SJSA1 (cell line): Measurements from ENCODE around the gene B3GALNT2. TPM values are rescaled to one million over a fixed set of nuclear protein-coding genes. Genes with fewer than 3 reads are reported as not detected.

Source experiments
- DNase-seq, 2 experiments: peaks; one replicate each; pipeline ENCODE4 v3.0.0-alpha.2; 2015 to 2020; ENCODE audit warnings: low spot score in 2 of 2, low read depth in 1 of 2
- H3K27ac ChIP-seq: fragments of 250-450 bp; sonication (Bioruptor Pico); 2 replicates; pipeline ENCODE4 v1.5.1; 2020; ENCODE audit warnings: mild to moderate bottlenecking, moderate library complexity
- H3K27me3 ChIP-seq: fragments of 250-450 bp; sonication (Bioruptor Pico); replicated peaks from 2 replicates; pipeline ENCODE4 v1.5.1; 2020; ENCODE audit warnings: mild to moderate bottlenecking, moderate library complexity
- H3K36me3 ChIP-seq: fragments of 250-450 bp; sonication (Bioruptor Pico); 2 replicates; pipeline ENCODE4 v1.5.1; 2020; ENCODE audit warnings: mild to moderate bottlenecking
- H3K4me1 ChIP-seq: fragments of 250-450 bp; sonication (Bioruptor Pico); replicated peaks from 2 replicates; pipeline ENCODE4 v1.6.1; 2021; ENCODE audit warnings: mild to moderate bottlenecking
- H3K4me3 ChIP-seq: fragments of 250-450 bp; sonication (Bioruptor Pico); 2 replicates; pipeline ENCODE4 v1.5.1; 2020; ENCODE audit warnings: mild to moderate bottlenecking
- H3K9me3 ChIP-seq: fragments of 250-450 bp; sonication (Bioruptor Pico); replicated peaks from 2 replicates; pipeline ENCODE4 v1.5.1; 2020; ENCODE audit warnings: mild to moderate bottlenecking
- total RNA-seq: library from RNA; depleted of rRNA; stranded (reverse); fragments of >200 nt; shearing (Covaris generic); gene quantifications from 2 replicates; pipeline ENCODE4 v1.2.3, GENCODE V29; 2014

B3GALNT2 gene
- total RNA-seq, 1 experiment from 2014 or later: 35.7 TPM

GRCh38 chr1:235425357-235425756 is 78.9 kb downstream of the B3GALNT2 start:
- Histone ChIP-seq H3K9me3 (no peaks in the 10 kb centered on the region), H3K27ac (no peak overlapping the region), H3K36me3 (peaks cover 18% of the 10 kb centered on the region), H3K4me3 (no peak overlapping the region), H3K4me1 (peaks cover 7% of the 10 kb centered on the region), H3K27me3 (no peaks in the 10 kb centered on the region)
- DNase-seq: no peak

DNA sequence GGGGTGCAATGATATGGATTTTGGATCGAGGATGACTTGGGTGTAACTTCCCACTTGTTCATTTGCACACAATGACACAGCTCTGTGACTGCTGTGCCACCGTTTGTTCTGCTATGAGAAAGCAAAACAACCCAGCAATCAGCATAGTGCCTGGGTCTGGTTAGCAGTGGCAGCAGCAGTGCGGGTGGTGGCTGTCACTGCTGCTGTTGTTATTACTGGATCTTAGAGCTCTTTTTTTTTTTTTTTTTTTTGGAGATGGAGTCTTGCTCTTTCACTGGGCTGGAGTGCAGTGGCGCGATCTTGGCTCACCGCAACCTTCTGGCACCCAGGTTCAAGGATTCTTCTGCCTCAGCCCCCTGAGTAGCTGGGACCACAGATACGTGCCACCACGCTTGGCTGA is 80.2 kb downstream of the B3GALNT2 start:
- no peak for DNase-seq
- H3K27me3 ChIP-seq: no peaks in the 10 kb centered on the region
- peaks cover 7% of the 10 kb centered on the region for H3K4me1 ChIP-seq
- peaks cover 24% of the 10 kb centered on the region for H3K36me3 ChIP-seq
- H3K9me3 ChIP-seq: no peaks in the 10 kb centered on the region
- H3K27ac ChIP-seq: no peak overlapping the region
- no peak overlapping the region for H3K4me3 ChIP-seq

DNA sequence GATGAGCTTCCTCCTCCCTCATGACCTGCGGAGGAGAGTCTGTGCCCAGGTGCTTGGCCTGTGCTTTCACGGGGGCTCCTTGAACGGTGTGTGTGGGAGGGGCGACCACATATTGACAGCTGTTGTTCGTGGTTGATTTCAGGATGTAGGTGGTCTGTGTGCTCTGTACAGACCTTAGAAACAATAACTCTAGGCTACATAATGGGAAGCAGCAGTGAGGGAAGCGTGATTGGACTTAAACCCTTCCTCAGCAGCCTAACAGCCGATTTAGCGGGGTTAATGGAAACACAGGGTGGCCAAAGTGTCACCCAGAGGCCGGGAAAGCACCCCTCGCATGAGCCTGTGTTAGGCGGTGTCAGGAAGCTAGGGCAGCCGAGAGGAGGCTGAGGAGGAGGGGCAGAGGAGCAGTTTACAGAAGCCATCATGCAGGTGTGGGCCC is 81.0 kb downstream of the B3GALNT2 start:
- no peak for DNase-seq
- H3K4me1 ChIP-seq: peaks cover 7% of the 10 kb centered on the region
- H3K36me3 ChIP-seq: peaks cover 28% of the 10 kb centered on the region
- no peaks in the 10 kb centered on the region for H3K27me3 ChIP-seq
- H3K4me3 ChIP-seq: no peak overlapping the region
- H3K27ac ChIP-seq: no peak overlapping the region
- no peaks in the 10 kb centered on the region for H3K9me3 ChIP-seq

DNA sequence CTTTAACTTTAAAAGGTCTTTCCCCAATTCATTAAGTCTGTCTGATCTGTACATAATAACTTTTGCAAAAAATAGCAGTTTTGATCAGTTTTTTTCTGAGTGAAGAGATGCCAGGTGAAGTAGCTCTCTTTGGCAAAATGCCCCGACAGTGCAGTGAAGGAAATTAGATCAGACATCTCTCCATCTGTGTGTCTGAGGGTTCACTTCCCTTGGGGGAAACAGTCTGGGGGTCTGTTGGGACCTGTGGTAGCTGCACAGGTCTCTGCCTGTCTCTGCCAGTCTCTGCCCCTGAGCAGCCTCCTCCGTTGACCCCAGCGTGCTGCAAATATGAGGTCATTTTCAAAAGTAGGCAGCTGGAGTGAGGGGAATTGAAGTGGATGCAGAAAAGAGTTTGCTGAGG is 82.5 kb downstream of the B3GALNT2 start:
- DNase-seq: no peak
- no peaks in the 10 kb centered on the region for H3K9me3 ChIP-seq
- H3K27ac ChIP-seq: no peak overlapping the region

DNA sequence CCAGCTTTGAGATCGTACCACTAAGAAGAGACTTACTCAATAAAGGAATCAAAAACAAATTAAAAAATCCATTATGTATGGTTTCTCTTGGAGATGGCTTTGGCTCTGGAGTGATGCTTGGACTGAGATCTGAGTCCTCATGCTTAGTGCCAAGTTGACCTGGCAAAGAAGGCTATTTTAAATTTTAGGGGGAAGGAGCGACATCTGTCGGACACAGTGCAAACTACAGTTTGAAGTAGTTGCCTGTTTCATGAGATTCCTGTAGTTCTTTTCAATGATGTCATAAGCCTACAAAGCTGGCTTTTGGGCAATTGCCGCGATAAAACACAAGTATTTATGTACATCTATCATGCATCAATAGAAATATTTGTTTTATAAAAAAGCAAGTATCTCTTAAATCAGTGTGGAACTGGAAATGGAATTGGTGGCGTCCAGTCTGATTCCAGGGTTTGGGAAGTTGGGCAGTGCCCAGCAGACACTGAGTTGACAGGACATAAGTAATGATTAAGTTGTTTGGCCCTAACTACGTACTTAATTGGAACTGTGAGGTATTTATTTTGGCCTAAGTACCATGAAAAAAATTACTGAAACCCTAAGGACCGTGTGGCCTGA is 87.1 kb downstream of the B3GALNT2 start:
- Histone ChIP-seq H3K36me3 (peaks cover 43% of the 10 kb centered on the region), H3K4me1 (peaks cover 6% of the 10 kb centered on the region; the same call in 1 of the 2 replicates), H3K27me3 (no peaks in the 10 kb centered on the region), H3K4me3 (no peak overlapping the region), H3K9me3 (no peaks in the 10 kb centered on the region), H3K27ac (no peak overlapping the region)
- peak; percentile 61 to 78 for DNase-seq

More for the DNA sequence above, 82.5 kb downstream of the B3GALNT2 start:
- Histone ChIP-seq H3K27me3 (no peaks in the 10 kb centered on the region), H3K4me1 (peaks cover 10% of the 10 kb centered on the region), H3K36me3 (peaks cover 31% of the 10 kb centered on the region), H3K4me3 (no peak overlapping the region)

- Histone ChIP-seq H3K27me3 (no peaks in the 10 kb centered on the region), H3K27ac (no peak overlapping the region), H3K4me3 (no peak overlapping the region), H3K4me1 (peaks cover 6% of the 10 kb centered on the region; the same call in 1 of the 2 replicates), H3K36me3 (peaks cover 40% of the 10 kb centered on the region), H3K9me3 (no peaks in the 10 kb centered on the region)
- no peak for DNase-seq
Measured at GRCh38 chr1:235416662-235417049, 87.6 kb downstream of the B3GALNT2 start.

GRCh38 chr1:235415008-235415904 is 89.0 kb downstream of the B3GALNT2 start:
- Histone ChIP-seq H3K36me3 (peaks cover 35% of the 10 kb centered on the region), H3K27ac (no peak overlapping the region), H3K27me3 (no peaks in the 10 kb centered on the region), H3K4me1 (peaks cover 6% of the 10 kb centered on the region; the same call in 1 of the 2 replicates), H3K4me3 (no peak overlapping the region), H3K9me3 (no peaks in the 10 kb centered on the region)
- DNase-seq: peak; percentile 62 to 79

- Histone ChIP-seq H3K27me3 (no peaks in the 10 kb centered on the region), H3K4me1 (peaks cover 3% of the 10 kb centered on the region; the same call in 1 of the 2 replicates), H3K4me3 (no peak overlapping the region), H3K9me3 (no peaks in the 10 kb centered on the region), H3K27ac (no peak overlapping the region), H3K36me3 (peaks cover 12% of the 10 kb centered on the region; the same call in 1 of the 2 replicates)
- no peak for DNase-seq
Measured at GRCh38 chr1:235411489-235412486, 92.5 kb downstream of the B3GALNT2 start.

DNA sequence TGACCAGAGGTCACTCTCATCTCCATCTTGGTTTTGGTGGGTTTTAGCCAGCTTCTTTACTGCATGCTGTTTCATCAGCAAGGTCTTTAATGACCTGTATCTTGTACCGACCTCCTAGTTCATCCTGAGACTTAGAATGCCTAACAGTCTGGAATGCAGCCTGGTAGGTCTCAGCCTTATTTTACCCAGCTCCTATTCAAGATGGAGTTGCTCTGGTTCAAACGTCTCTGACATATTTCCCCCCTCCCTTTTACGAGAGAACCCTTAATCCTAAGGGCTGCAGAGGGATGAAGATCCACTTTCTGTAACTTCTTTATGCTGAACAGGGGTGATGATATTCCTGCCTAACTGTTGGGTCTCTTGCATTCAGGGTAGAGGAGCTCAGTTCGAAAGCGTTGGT is 93.8 kb downstream of the B3GALNT2 start:
- H3K27ac ChIP-seq: no peak overlapping the region
- peaks cover 3% of the 10 kb centered on the region for H3K4me1 ChIP-seq
- DNase-seq: no peak
- no peak overlapping the region for H3K4me3 ChIP-seq
- no peaks in the 10 kb centered on the region for H3K27me3 ChIP-seq
- H3K9me3 ChIP-seq: no peaks in the 10 kb centered on the region
- peaks cover 15% of the 10 kb centered on the region; the same call in 1 of the 2 replicates for H3K36me3 ChIP-seq

- no peaks in the 10 kb centered on the region for H3K27me3 ChIP-seq
- peaks cover 15% of the 10 kb centered on the region for H3K4me1 ChIP-seq
- H3K4me3 ChIP-seq: no peak overlapping the region
- H3K27ac ChIP-seq: no peak overlapping the region
- no peak for DNase-seq
- H3K36me3 ChIP-seq: peaks cover 6% of the 10 kb centered on the region; the same call in 1 of the 2 replicates
- no peaks in the 10 kb centered on the region for H3K9me3 ChIP-seq
Measured at GRCh38 chr1:235409042-235409820, 95.0 kb downstream of the B3GALNT2 start.

- H3K4me1 ChIP-seq: peaks cover 21% of the 10 kb centered on the region
- H3K36me3 ChIP-seq: peaks cover 6% of the 10 kb centered on the region
- H3K27ac ChIP-seq: no peak overlapping the region
- DNase-seq: no peak
- no peaks in the 10 kb centered on the region for H3K9me3 ChIP-seq
- H3K27me3 ChIP-seq: no peaks in the 10 kb centered on the region
- no peak overlapping the region for H3K4me3 ChIP-seq
Measured at GRCh38 chr1:235408503-235408960, 95.7 kb downstream of the B3GALNT2 start.

DNA sequence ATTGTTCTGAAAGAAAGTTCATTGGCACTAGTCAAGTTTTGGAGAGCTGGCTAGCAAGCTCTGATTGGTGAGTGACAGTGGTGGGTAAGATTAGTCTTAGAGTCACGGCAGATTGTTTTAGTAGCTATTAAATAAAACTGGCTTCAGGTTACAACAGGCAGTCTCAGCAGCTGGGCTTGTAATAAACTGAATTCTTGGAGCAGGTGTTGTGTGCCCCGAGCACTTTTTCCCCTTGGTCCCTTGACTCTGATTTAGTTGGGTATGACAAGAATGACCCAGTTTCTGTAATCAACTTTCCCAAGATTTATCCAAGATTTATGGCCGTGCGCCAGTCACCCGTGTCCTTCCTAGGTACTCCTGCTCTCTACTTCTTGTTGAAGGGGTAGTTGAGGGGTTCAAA is 96.8 kb downstream of the B3GALNT2 start:
- H3K4me1 ChIP-seq: peaks cover 32% of the 10 kb centered on the region
- no peaks in the 10 kb centered on the region for H3K9me3 ChIP-seq
- no peak for DNase-seq
- H3K4me3 ChIP-seq: no peak overlapping the region
- H3K27ac ChIP-seq: no peak overlapping the region
- H3K36me3 ChIP-seq: peaks cover 14% of the 10 kb centered on the region
- H3K27me3 ChIP-seq: no peaks in the 10 kb centered on the region
